ENCODE data around the gene ST8SIA5. TPM values are rescaled to one million over a fixed set of nuclear protein-coding genes. Genes with fewer than 3 reads are reported as not detected.
A peak's percentile ranks its signal among the peaks of the same experiment; 100 is the strongest.

The ST8SIA5 gene
- total RNA-seq, 1 donor: under 0.01 TPM

GRCh38 chr18:46770708-46771107 is 13.9 kb upstream of the ST8SIA5 start:
- Histone ChIP-seq H3K4me1 (ENCODE audit: insufficient read depth, low read length) (no peaks in the 10 kb centered on the region), H3K27me3 (ENCODE audit: insufficient read depth, low read length) (no peaks in the 10 kb centered on the region), H2AFZ (ENCODE audit: low read length) (no peak overlapping the region), H3K79me2 (ENCODE audit: insufficient read depth, low read length) (no peaks in the 10 kb centered on the region), H3K9me3 (ENCODE audit: low read depth, low read length) (no peaks in the 10 kb centered on the region), H3K4me2 (ENCODE audit: insufficient read depth, low read length) (no peak overlapping the region), H3K36me3 (ENCODE audit: insufficient read depth, low read length) (no peaks in the 10 kb centered on the region), H3K4me3 (ENCODE audit: insufficient read depth, low read length) (no peak overlapping the region), H4K20me1 (ENCODE audit: insufficient read depth, low read length) (no peaks in the 10 kb centered on the region), H3K27ac (ENCODE audit: low read depth, low read length) (no peak overlapping the region)
- peak; percentile 74 for DNase-seq (ENCODE audit: insufficient read length, low spot score, missing footprints)
- TF ChIP-seq CTCF (IDR thresholded peaks at IDR 0.05; ENCODE audit: extremely low read depth, low read depth, low read length): no peak

GRCh38 chr18:46768166-46768921 is 11.5 kb upstream of the ST8SIA5 start:
- no peak for DNase-seq (ENCODE audit: insufficient read length, low spot score, missing footprints)
- Histone ChIP-seq H4K20me1 (ENCODE audit: insufficient read depth, low read length) (no peaks in the 10 kb centered on the region), H3K27me3 (ENCODE audit: insufficient read depth, low read length) (no peaks in the 10 kb centered on the region), H2AFZ (ENCODE audit: low read length) (no peak overlapping the region), H3K9me3 (ENCODE audit: low read depth, low read length) (no peaks in the 10 kb centered on the region), H3K36me3 (ENCODE audit: insufficient read depth, low read length) (no peaks in the 10 kb centered on the region), H3K4me2 (ENCODE audit: insufficient read depth, low read length) (no peak overlapping the region), H3K27ac (ENCODE audit: low read depth, low read length) (no peak overlapping the region), H3K4me3 (ENCODE audit: insufficient read depth, low read length) (no peak overlapping the region), H3K4me1 (ENCODE audit: insufficient read depth, low read length) (no peaks in the 10 kb centered on the region), H3K79me2 (ENCODE audit: insufficient read depth, low read length) (no peaks in the 10 kb centered on the region)
- no peak for TF ChIP-seq CTCF (IDR thresholded peaks at IDR 0.05; ENCODE audit: extremely low read depth, low read depth, low read length)

GRCh38 chr18:46767217-46767616 is 10.4 kb upstream of the ST8SIA5 start:
- Histone ChIP-seq H3K79me2 (ENCODE audit: insufficient read depth, low read length) (no peaks in the 10 kb centered on the region), H3K4me3 (ENCODE audit: insufficient read depth, low read length) (no peak overlapping the region), H3K36me3 (ENCODE audit: insufficient read depth, low read length) (no peaks in the 10 kb centered on the region), H3K27me3 (ENCODE audit: insufficient read depth, low read length) (peaks cover 5% of the 10 kb centered on the region), H2AFZ (ENCODE audit: low read length) (no peak overlapping the region), H3K27ac (ENCODE audit: low read depth, low read length) (no peak overlapping the region), H4K20me1 (ENCODE audit: insufficient read depth, low read length) (no peaks in the 10 kb centered on the region), H3K4me1 (ENCODE audit: insufficient read depth, low read length) (no peaks in the 10 kb centered on the region), H3K9me3 (ENCODE audit: low read depth, low read length) (no peaks in the 10 kb centered on the region), H3K4me2 (ENCODE audit: insufficient read depth, low read length) (no peak overlapping the region)
- no peak for DNase-seq (ENCODE audit: insufficient read length, low spot score, missing footprints)
- TF ChIP-seq CTCF (IDR thresholded peaks at IDR 0.05; ENCODE audit: extremely low read depth, low read depth, low read length): no peak

- no peaks in the 10 kb centered on the region for H3K36me3 ChIP-seq (ENCODE audit: insufficient read depth, low read length)
- no peak overlapping the region for H3K4me3 ChIP-seq (ENCODE audit: insufficient read depth, low read length)
- H4K20me1 ChIP-seq (ENCODE audit: insufficient read depth, low read length): no peaks in the 10 kb centered on the region
- peaks cover 9% of the 10 kb centered on the region for H3K27me3 ChIP-seq (ENCODE audit: insufficient read depth, low read length)
- H3K79me2 ChIP-seq (ENCODE audit: insufficient read depth, low read length): no peaks in the 10 kb centered on the region
- no peak overlapping the region for H2AFZ ChIP-seq (ENCODE audit: low read length)
- DNase-seq (ENCODE audit: insufficient read length, low spot score, missing footprints): no peak
- no peak for TF ChIP-seq CTCF (IDR thresholded peaks at IDR 0.05; ENCODE audit: extremely low read depth, low read depth, low read length)
- no peaks in the 10 kb centered on the region for H3K4me1 ChIP-seq (ENCODE audit: insufficient read depth, low read length)
- H3K4me2 ChIP-seq (ENCODE audit: insufficient read depth, low read length): no peak overlapping the region
- no peak overlapping the region for H3K27ac ChIP-seq (ENCODE audit: low read depth, low read length)
- H3K9me3 ChIP-seq (ENCODE audit: low read depth, low read length): no peaks in the 10 kb centered on the region
Measured at GRCh38 chr18:46764586-46764985, 7.7 kb upstream of the ST8SIA5 start.
